Urothelium cell line (cell line): ENCODE measurements around the gene RPL7A.
"Not testable (repeated sequence)": the region's sequence is repeated elsewhere in the genome, so short reads cannot be mapped to it uniquely, and the experiment has no call there.

ENCODE experiments used
- DNase-seq: peaks from one replicate; pipeline ENCODE4 v3.0.0; 2011; ENCODE audit warnings: low spot score, mixed read lengths
- FAIRE-seq: peaks from 2 replicates; lab custom pipeline; 2011; peaks lifted over from hg19 to GRCh38; lab: Jason Lieb, UNC

Gene RPL7A

DNA sequence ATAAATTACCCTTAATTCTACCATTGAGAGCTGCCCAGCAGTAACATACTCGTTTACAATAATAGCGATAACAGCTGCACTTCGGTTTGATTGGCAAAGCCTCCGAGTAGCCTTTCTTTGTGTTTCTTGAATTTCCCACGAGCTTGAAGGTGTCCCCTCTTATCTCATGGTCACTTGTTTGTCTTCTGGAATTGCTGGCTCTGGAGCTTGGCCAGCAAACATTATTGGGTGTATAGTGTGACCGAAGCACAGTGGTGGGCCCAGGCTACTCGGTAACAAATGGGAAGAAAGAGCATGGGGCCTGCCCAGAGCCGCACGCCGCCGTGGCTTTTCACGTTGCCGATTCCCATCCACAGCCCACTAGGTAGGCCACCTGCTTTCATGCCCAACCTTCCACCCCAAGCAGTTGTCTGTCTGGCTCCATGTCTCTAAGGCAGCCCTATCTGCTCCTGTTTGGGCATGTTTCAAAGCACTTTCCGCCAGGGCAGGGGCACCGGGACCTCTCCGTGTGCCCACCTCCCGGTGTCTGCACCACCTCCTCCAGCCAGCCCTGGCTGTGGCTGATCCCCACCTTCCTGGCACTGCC is 36.8 kb downstream of the RPL7A start:
- FAIRE-seq: no peak
- no peak for DNase-seq

DNA sequence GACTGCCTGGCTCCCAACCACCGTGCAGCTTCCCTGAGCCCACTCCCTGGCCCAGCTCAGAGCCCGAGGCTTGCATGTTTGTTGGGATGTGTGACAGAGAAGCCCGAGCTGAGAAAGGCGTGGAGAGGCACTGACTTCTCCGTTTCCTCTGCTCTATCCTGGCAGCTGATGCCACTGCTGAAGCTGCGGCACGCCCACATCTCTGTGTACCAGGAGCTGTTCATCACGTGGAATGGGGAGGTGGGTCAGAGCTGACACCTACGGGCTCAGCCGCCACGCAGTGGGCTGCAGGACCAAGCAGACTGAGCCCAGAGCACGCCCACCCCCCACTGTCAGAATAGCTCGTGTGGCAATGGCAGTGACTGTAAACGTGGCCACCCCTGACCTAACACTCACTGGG is 37.4 kb downstream of the RPL7A start:
- DNase-seq: no peak
- FAIRE-seq: no peak

DNA sequence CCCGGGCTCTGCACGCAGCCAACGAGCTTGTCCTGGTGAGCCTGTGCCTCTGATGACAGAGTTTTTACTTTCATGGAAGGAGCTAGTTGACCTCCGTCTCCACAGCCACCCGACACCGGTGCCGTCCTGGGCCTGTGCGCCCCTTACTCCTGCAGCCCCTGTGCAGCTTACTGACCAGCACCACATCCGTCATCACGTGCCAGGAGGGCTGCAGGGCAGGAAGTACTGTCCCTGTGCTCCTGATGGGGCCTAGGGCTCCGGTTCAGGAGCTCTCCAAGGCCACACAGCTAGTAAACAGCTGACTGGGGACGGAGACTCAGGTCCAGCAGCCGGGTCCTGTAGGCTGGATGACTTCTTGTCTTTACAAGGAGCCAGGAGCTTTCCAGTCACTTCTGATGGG is 38.3 kb downstream of the RPL7A start:
- FAIRE-seq (no peak), DNase-seq (no peak)

- no peak for FAIRE-seq
- no peak for DNase-seq
Measured at GRCh38 chr9:133387680-133388079, 39.7 kb downstream of the RPL7A start.

GRCh38 chr9:133389025-133389557 is 41.1 kb downstream of the RPL7A start:
- FAIRE-seq: no peak
- DNase-seq: no peak

DNA sequence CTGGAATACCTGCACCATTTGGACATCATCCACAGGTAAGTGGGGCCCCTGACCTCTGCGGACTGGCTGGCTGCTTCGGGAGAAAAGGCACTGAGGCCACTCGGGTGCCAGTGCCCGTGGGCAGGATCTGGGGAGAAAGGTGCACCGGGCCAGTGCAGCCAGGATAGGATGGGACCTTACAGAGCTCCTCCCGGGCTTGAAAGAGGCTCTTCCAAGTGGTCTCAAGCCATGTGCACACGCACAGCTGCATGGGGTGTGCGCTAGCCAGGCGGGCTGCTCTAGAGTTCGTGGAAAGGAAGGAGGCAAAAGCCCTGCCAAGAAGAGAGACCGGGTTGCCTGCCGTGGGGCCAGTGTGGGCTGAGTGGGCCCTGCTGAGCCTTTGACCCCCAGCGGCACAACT is 41.5 kb downstream of the RPL7A start:
- no peak for DNase-seq
- FAIRE-seq: no peak

GRCh38 chr9:133390713-133391112 is 42.7 kb downstream of the RPL7A start:
- no peak for FAIRE-seq
- DNase-seq: no peak

DNA sequence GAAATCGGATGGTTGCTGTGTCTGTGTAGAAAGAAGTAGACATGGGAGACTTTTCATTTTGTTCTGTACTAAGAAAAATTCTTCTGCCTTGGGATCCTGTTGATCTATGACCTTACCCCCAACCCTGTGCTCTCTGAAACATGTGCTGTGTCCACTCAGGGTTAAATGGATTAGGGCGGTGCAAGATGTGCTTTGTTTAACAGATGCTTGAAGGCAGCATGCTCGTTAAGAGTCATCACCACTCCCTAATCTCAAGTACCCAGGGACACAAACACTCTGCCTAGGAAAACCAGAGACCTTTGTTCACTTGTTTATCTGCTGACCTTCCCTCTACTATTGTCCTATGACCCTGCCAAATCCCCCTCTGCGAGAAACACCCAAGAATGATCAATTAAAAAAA is 43.4 kb downstream of the RPL7A start:
- not testable (repeated sequence) for DNase-seq, FAIRE-seq

DNA sequence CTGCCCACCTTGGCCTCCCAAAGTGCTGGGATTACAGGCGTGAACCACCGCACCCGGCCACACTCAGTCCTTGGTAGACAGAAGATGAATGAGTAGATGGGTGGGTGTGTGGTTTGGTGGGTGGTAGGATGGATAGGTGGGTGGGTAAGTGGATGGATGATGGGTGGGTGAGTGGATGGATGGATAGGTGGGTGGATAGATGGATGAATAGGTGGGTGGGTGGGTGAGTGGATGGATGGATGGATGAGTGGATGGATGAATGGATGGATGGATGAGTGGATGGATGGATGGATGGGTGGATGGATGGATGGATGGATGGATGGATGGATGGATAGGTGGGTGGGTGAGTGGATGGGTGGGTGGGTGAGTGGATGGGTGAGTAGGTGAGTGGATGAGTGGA is 44.3 kb downstream of the RPL7A start:
- not testable (repeated sequence) for FAIRE-seq, DNase-seq

- DNase-seq (no peak), FAIRE-seq (no peak)
Measured at GRCh38 chr9:133393399-133393798, 45.4 kb downstream of the RPL7A start.

DNA sequence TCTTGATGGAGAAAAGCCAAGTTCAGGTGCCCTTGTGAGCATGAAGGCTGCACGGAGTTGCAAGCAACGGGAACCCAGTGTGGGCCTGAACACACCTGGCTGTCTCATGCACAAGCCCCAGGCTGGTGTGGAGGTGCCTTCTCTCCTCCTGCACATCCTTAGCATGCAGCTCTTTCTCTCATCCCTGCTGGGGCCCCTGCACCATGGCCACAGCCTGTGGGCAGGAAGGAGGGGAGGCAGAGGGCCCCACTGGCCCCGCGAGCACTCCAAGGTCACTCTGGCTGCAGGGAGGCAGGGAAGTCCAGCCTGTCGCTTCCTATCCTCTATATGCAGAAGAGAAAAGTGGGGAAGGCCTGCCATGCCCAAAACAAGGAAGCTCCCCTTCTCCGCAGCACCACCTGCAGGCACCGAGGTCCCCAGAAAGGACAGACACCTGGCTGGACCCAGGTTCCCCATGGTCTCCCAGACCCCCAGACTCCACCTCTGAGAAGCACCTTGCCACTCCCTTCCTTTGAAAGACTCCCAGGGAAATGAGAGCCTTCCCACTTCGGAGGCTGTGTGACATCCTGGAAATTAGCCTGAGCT is 46.8 kb downstream of the RPL7A start:
- no peak for DNase-seq
- FAIRE-seq: no peak

DNA sequence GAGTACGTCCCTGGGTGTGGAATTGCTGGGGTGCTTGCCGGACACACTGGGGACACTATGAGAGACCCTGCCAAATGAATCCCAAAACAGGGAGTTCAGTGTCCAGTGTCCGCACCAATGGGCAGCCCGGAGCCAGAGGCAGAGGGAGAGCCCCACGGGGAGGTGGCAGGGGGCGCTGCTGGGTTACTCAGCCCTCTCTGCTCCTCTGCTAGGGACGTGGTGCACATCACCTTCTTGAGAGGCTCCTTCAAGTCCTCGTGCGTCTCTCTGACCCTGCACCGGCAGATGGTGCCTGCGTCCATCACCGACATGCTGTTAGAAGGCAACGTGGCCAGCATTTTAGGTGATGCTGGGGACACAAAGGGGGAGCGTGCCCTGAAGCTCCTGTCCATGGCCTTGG is 48.9 kb downstream of the RPL7A start:
- no peak for FAIRE-seq
- no peak for DNase-seq

DNA sequence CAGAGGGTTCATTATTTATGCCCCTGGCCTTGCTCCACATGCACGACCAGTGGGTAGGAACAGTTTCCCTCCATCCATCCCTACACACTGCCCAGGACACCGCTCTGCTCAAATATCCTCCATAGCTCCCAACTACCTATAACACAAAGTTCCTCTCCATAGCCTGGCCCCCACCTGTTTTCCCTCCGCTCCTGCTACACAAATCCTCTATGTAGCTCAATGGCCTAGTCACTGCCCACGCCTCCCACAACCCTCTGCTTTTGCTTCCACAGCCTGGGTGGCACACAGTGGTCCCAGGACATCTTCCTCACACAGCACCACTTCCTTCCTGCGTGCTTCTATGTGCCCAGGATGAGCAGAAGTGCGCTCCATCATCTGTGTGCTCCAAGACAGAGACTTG is 49.4 kb downstream of the RPL7A start:
- FAIRE-seq: no peak
- DNase-seq: no peak

GRCh38 chr9:133397895-133398294 is 49.9 kb downstream of the RPL7A start:
- FAIRE-seq: no peak

DNA sequence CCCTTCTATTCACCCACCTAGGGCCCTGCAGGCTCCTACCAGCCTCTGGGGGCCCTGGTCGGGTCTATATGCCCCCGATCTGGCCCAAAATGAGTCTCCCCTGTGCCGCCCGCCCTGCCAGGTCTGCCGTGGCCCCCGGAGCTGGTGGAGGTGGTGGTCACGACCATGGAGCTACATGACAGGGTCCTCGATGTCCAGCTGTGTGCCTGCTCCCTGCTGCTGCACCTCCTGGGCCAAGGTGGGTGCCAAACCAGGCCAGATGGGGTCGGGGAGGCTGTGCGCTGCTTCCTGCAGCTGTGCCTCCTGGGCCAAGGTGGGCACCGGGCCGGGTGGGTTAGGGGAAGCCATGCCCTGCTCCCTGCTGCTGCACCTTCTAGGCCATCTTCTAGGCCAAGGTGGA is 52.3 kb downstream of the RPL7A start:
- DNase-seq (no peak), FAIRE-seq (no peak)

More at GRCh38 chr9:133397895-133398294, 49.9 kb downstream of the RPL7A start:
- DNase-seq: no peak
